Dermis blood vessel endothelial cell (primary cell): Measurements from ENCODE around the gene PPP1R37. TPM values are rescaled to one million over a fixed set of nuclear protein-coding genes. Genes with fewer than 3 reads are reported as not detected.
"Not testable (repeated sequence)": the region's sequence is repeated elsewhere in the genome, so short reads cannot be mapped to it uniquely, and the experiment has no call there.

Experiments used
- DNase-seq: peaks from one replicate; pipeline ENCODE4 v3.0.0; 2010
- total RNA-seq: library from RNA; depleted of rRNA; stranded (reverse); fragments of >200 nt; gene quantifications from 2 replicates; pipeline ENCODE4 v1.2.3, GENCODE V29; 2014

The PPP1R37 gene
- total RNA-seq, 1 donor from 2014 or later, result 39.7 TPM

- no peak for DNase-seq
Measured at GRCh38 chr19:45115809-45116615, 23.0 kb downstream of the PPP1R37 start.

DNA sequence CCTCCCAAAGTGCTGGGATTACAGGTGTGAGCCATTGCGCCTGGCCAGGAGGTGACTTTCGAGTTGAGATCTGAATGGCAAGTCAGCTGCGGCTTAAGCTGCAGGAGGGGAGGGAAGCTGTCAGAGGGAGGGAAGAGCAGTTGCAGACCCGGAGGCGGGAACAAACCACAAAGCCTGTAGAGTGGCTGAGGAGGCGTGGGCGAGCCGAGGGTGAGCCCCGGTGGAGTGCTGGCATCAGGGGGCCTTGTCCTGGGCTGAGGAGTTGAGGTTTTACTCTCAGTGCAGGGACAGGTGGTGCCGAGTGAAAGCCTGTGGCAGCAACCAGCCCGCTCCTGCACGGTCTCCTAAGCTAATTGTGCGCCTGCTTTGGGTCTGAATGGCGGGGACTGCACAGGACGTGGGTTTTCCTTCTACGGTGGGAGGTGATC lies 24.2 kb downstream of the PPP1R37 start:
- no peak for DNase-seq

GRCh38 chr19:45117671-45118070 lies 24.7 kb downstream of the PPP1R37 start:
- no peak for DNase-seq

GRCh38 chr19:45118106-45118505 lies 25.1 kb downstream of the PPP1R37 start:
- DNase-seq, result no peak

DNA sequence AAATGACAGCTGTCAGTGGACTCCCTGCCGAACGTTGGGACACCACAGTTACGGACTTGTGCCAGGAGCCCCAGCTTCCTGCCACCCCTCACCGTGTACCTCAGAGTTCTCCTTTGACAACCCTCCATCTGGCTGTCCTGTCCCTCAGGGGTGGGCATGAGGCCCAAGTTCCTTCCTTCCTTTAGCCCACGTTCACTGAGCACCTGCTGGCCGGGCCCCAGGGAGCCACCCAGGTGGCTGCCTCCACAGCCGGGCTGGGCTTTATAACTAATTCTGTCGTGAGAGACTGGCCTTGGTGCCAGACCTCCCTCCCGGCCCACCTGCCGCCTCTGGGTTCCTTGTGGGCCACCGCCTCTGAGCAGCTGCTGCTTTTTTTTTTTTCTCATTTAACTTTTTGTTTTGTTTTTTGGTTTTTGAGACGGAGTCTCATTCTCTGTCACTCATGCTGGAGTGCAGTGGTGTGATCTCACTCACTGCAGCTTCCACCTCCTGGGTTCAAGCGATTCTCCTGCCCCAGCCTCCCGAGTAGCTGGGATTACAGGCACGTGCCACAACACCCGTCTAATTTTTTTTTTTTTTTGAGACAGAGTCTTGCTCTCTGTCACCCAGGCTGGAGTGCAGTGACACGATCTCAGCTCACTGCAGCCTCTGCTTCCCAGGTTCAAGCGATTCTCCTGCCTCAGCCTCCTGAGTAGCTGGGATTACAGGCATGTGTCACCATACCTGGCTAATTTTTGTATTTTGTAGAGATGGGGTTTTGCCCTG lies 25.8 kb downstream of the PPP1R37 start:
- not testable (repeated sequence) for DNase-seq

DNA sequence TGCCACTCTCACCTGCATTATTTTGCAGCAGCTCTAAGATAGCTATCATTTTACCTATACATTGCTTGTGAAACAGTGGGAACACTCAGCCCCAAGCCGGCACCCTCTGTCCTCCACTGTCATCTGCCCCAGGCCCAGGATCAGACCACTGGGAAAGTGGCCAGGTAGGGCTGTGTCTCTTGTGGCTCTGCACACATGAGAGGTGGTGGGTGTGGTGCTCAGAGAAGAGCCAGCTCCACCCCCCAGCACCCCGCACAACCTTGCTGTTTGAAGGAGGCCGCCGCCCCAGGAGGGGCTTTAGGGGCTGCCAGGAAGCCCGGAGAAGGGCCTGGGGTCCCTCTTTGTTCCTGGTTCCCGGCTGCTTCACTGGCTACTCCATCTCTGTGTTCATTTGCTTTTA lies 26.6 kb downstream of the PPP1R37 start:
- DNase-seq, result no peak

GRCh38 chr19:45121827-45122345 lies 28.9 kb downstream of the PPP1R37 start:
- DNase-seq, result no peak

- DNase-seq, result no peak
Measured at GRCh38 chr19:45122832-45123231, 29.9 kb downstream of the PPP1R37 start.

- no peak for DNase-seq
Measured at GRCh38 chr19:45123440-45123850, 30.5 kb downstream of the PPP1R37 start.

DNA sequence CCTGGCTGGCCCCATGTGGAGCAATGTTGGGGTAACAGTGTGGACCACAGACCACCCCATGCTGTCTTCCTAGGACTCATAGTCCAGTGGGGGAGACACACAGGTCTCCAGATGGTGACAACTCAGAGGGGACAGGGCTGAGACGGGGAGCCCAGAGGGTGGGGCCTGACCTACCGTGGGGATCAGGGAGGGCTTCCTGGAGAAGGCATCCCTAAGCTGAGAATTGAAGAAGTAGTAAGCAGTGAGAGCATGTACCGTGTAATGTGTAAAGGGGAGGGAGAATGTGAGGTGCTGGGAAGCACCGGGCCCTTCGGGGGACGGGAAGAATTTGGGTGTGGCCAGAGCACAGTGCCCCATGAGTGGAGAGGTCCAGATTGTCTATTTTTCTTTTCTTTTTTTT lies 31.0 kb downstream of the PPP1R37 start:
- no peak for DNase-seq

GRCh38 chr19:45125360-45125759 lies 32.4 kb downstream of the PPP1R37 start:
- no peak for DNase-seq

- peak; percentile 82 for DNase-seq
Measured at GRCh38 chr19:45125975-45126493, 33.1 kb downstream of the PPP1R37 start.

DNA sequence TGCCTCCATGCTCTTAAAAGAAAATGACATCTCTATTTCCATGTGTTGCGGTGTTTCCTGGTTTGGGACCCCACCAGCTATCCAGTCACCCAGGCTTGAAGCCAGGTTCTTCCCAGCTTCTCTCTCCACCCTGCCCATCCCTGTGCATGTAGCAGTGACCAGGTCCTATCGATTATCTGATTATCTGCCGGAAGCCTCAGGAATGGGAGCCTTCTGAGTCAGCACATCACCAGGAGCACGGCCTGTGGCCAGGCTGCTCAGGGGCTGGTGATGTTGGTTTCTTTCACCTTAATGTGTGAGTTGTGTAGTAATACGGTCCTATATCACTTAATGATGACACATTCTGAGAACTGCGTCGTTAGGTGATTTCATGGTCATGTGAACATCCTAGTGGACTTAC lies 33.7 kb downstream of the PPP1R37 start:
- no peak for DNase-seq

GRCh38 chr19:45128146-45128545 lies 35.2 kb downstream of the PPP1R37 start:
- no peak for DNase-seq

DNA sequence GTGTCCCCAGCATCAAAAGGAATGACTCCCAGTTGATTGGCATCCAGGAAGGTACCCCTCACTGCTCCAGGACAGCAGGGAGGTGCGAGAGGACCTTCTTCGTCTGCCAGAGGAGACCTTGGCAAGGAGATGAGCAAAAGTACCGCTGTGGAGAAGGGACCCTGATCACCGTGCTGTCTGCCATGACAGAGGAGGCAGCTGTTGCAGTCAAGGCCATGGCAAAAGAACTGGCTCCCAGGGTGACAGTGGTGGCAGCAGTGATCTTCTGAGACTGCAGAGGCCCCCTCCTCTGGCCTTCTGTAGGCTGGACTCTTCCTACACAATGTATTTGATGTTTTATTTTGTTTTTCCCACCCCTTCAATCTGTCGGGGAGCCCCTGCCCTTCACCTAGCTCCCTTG lies 35.8 kb downstream of the PPP1R37 start:
- DNase-seq, result no peak

- no peak for DNase-seq
Measured at GRCh38 chr19:45130236-45130635, 37.3 kb downstream of the PPP1R37 start.

DNA sequence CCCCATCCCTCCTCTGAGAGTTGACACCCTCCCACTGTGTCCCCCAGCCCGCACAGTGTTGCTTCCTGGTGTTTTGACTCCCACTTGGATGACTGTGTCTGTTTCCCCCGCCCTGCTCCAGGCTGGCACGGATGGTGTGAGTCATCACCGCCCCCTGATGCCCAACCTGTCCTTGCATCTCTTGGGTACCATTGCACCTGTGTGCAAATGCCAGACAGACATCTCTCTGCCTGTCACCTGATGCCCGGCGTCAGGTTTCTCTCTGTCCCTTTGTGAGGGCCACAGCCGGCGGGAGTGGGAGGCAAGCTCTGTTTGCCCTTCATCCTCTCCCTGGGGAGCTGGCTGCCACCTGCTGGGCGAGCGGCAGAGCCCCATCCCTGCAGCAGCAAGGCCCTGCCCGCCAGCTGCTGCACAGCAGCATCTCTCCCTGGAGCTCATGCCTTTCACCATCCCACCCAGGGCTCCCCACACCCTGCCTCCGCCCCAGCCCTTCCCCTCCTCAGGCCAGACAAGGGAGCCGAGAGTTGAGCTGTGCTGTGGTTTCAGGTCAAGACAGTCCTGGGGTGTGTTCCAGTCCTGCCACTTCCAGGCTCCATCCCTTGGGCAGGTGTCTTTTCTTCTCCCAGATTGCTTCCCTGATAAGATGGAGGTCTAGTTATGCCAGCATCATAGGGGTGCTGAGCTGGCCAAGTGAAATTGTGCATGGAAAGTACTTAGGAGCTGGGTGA lies 38.1 kb downstream of the PPP1R37 start:
- peak; percentile 39 for DNase-seq

- no peak for DNase-seq
Measured at GRCh38 chr19:45133661-45134060, 40.7 kb downstream of the PPP1R37 start.

GRCh38 chr19:45135176-45135885 lies 42.4 kb downstream of the PPP1R37 start:
- no peak for DNase-seq

DNA sequence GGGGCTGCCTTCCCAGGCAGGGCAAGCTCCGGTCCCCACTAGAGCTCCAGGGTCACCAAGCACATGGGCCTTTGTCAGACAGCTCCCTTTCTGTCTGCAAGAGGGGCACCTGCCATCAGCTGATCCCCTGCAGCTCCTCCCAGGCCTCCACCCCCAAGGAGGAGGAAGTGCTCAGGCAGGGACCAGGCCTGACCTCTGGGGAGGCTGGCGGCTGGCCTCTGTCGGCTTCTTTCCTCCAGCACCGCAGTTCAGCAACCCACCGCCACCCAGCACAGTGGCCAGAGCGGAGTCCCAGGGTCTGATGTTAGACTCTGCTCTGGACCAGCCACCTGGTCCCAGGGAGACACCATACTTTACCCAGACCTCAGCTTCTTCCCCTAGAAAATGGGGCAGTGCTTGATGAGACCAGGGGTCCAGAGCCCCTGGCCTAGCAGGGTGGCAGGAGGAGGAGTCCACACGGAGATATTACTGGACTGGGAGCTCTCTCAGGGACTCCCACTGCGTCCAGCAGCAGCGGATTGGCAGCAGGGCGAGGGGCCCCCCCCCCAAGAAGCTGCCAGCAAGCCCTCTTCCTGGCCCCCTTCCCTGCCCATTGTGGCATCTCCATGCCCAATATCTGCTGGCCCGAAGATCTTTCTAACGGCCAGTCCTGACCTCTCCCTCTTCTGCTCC lies 43.7 kb downstream of the PPP1R37 start:
- DNase-seq, result no peak

GRCh38 chr19:45137179-45137761 lies 44.3 kb downstream of the PPP1R37 start:
- no peak for DNase-seq
